GM23248 (cell line): ENCODE measurements around the gene ANGPTL5. TPM values are rescaled to one million over a fixed set of nuclear protein-coding genes. Genes with fewer than 3 reads are reported as not detected.

Experiments
- DNase-seq: peaks from one replicate; pipeline ENCODE4 v3.0.0-alpha.2; 2015
- H2AFZ ChIP-seq: fragments of 200-600 bp; sonication (generic); 2 replicates; pipeline ENCODE4 v1.6.1; 2016; ENCODE audit warnings: antibody characterized with exemption
- H3F3A ChIP-seq: fragments of 200-600 bp; sonication (generic); 2 replicates; pipeline ENCODE4 v1.6.1; 2016; ENCODE audit warnings: mild to moderate bottlenecking, antibody characterized with exemption, mixed run types; ENCODE audit not compliant: insufficient read depth
- H3K27ac ChIP-seq: fragments of 200-600 bp; sonication (generic); 2 replicates; pipeline ENCODE4 v1.5.1; 2016; ENCODE audit warnings: mild to moderate bottlenecking
- H3K27me3 ChIP-seq: fragments of 200-600 bp; sonication (generic); replicated peaks from 2 replicates; pipeline ENCODE4 v1.6.1; 2016; ENCODE audit warnings: mild to moderate bottlenecking; ENCODE audit not compliant: insufficient read depth
- H3K36me3 ChIP-seq: fragments of 200-600 bp; sonication (generic); 2 replicates; pipeline ENCODE4 v1.6.1; 2016; ENCODE audit warnings: low read depth, mild to moderate bottlenecking
- H3K4me1 ChIP-seq: fragments of 200-600 bp; sonication (generic); 2 replicates; pipeline ENCODE4 v1.6.1; 2016; ENCODE audit warnings: mild to moderate bottlenecking; ENCODE audit not compliant: insufficient read depth
- H3K4me2 ChIP-seq: fragments of 200-600 bp; sonication (generic); one replicate; pipeline ENCODE4 v1.6.1; 2016; ENCODE audit warnings: mild to moderate bottlenecking; ENCODE audit not compliant: unreplicated experiment
- H3K4me3 ChIP-seq: fragments of 200-600 bp; sonication (generic); 2 replicates; pipeline ENCODE4 v1.5.1; 2016; ENCODE audit warnings: mild to moderate bottlenecking
- H3K79me2 ChIP-seq: fragments of 200-600 bp; sonication (generic); 2 replicates; pipeline ENCODE4 v1.6.1; 2016; ENCODE audit warnings: mild to moderate bottlenecking; ENCODE audit not compliant: insufficient read depth
- H3K9ac ChIP-seq: fragments of 200-600 bp; sonication (generic); 2 replicates; pipeline ENCODE4 v1.6.1; 2016; ENCODE audit warnings: mild to moderate bottlenecking
- H3K9me2 ChIP-seq: fragments of 200-600 bp; sonication (generic); 2 replicates; pipeline ENCODE4 v1.6.1; 2016; ENCODE audit warnings: mixed run types, mild to moderate bottlenecking, moderate library complexity; ENCODE audit not compliant: insufficient read depth
- H3K9me3 ChIP-seq: fragments of 200-600 bp; sonication (generic); one replicate; pipeline ENCODE4 v1.6.1; 2017; ENCODE audit warnings: low read depth
- H4K20me1 ChIP-seq: fragments of 200-600 bp; sonication (generic); 2 replicates; pipeline ENCODE4 v1.6.0; 2016; ENCODE audit not compliant: insufficient read depth
- EZH2 ChIP-seq: fragments of 200-600 bp; sonication (generic); IDR thresholded peaks from 2 replicates; pipeline ENCODE4 v1.6.1; 2018; ENCODE audit warnings: antibody characterized with exemption, mild to moderate bottlenecking; ENCODE audit not compliant: insufficient read depth, poor library complexity, severe bottlenecking
- EZH2phosphoT487 ChIP-seq: fragments of 200-600 bp; sonication (generic); IDR thresholded peaks from 2 replicates; pipeline ENCODE4 v1.6.1; 2018; ENCODE audit warnings: antibody characterized with exemption, moderate library complexity, mild to moderate bottlenecking, low read depth; ENCODE audit not compliant: insufficient read depth
- WGBS, 2 experiments: methylation state at CpG; one replicate each; pipeline ENCODE4 v1.1.6; 2015 to 2017; ENCODE audit warnings: low lambda C conversion rate in 2 of 2, low coverage in 1 of 2; ENCODE audit errors: missing lambda C conversion rate in 2 of 2; 5-methylcytosine and 5-hydroxymethylcytosine counted together
- in situ Hi-C: fragments of 300-500 bp; cut with MboI; formaldehyde crosslinking; loops from 2 replicates; pipeline ENCODE4 v1.15.0; 2020
- polyA plus RNA-seq: library from polyadenylated mRNA; unstranded; fragments of >200 nt; fragmentation: Nextera tagmentation; extraction: Ambion mirVana; gene quantifications from 2 replicates; pipeline ENCODE4 v1.2.1, GENCODE V29; 2016
- total RNA-seq: library from RNA; depleted of rRNA; stranded (reverse); fragments of >200 nt; shearing (Covaris generic); gene quantifications from 2 replicates; pipeline ENCODE4 v1.2.3, GENCODE V29; 2014

ANGPTL5 gene
- total and polyA plus RNA-seq, 2 experiments from 2014 or later: 0.15 TPM; not detected in 1

DNA sequence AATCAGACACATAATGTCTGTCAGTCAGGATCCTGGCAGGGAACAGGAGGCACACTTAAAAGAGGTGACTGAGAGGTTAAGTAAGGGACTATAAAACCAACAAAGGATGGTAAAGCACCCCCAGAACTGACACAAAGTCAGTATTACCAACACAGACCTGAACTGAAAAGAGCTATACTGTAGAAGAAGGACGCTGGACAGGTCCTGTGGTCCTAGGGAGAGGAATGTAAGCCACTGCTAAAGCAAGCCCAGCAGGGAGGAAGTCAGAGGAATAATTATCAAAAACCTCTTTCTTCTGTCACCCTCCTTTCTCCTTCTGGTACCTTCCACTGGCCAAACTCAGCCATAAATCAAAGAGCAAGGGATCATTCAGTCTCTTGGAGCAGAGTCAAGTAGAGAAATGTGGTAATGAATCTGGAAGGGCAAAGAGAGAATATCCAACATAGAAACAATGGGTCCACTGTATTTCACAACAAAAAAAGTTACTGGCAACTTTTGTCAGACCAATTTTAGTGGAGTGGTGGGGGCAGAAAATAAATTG lies 33.4 kb upstream of the ANGPTL5 start:
- Histone ChIP-seq H3K9ac (no peak overlapping the region), H3K27ac (no peak overlapping the region), H3K36me3 (no peaks in the 10 kb centered on the region), H3K4me3 (no peak overlapping the region), H3F3A (no peaks in the 10 kb centered on the region), H3K9me3 (no peaks in the 10 kb centered on the region), H3K79me2 (no peaks in the 10 kb centered on the region), H3K9me2 (no peaks in the 10 kb centered on the region), H2AFZ (no peak overlapping the region), H3K27me3 (no peaks in the 10 kb centered on the region), H4K20me1 (no peaks in the 10 kb centered on the region), H3K4me1 (no peaks in the 10 kb centered on the region), H3K4me2 (no peak overlapping the region)
- in situ Hi-C loops: no loop called here
- TF ChIP-seq EZH2phosphoT487 (no peak), EZH2 (no peak)
- 64 to 65% methylated on average over 1 of the region's 1 CpG for WGBS, 2 experiments
- DNase-seq: no peak

- H3K36me3 ChIP-seq: no peaks in the 10 kb centered on the region
- H3K9me3 ChIP-seq: no peaks in the 10 kb centered on the region
- no peaks in the 10 kb centered on the region for H3K9me2 ChIP-seq
- no peak for TF ChIP-seq EZH2
- TF ChIP-seq EZH2phosphoT487: no peak
- no peak overlapping the region for H3K4me2 ChIP-seq
- no peaks in the 10 kb centered on the region for H3F3A ChIP-seq
- H4K20me1 ChIP-seq: no peaks in the 10 kb centered on the region
- no peak for DNase-seq
- in situ Hi-C loops: no loop called here
- H3K4me3 ChIP-seq: no peak overlapping the region
- H3K79me2 ChIP-seq: no peaks in the 10 kb centered on the region
- H3K27ac ChIP-seq: no peak overlapping the region
- no peak overlapping the region for H2AFZ ChIP-seq
- no peaks in the 10 kb centered on the region for H3K4me1 ChIP-seq
- 91% methylated on average over 4 of the region's 4 CpGs for WGBS, 2 experiments
- H3K27me3 ChIP-seq: no peaks in the 10 kb centered on the region
- no peak overlapping the region for H3K9ac ChIP-seq
Measured at GRCh38 chr11:101945448-101945847, 29.1 kb upstream of the ANGPTL5 start.

DNA sequence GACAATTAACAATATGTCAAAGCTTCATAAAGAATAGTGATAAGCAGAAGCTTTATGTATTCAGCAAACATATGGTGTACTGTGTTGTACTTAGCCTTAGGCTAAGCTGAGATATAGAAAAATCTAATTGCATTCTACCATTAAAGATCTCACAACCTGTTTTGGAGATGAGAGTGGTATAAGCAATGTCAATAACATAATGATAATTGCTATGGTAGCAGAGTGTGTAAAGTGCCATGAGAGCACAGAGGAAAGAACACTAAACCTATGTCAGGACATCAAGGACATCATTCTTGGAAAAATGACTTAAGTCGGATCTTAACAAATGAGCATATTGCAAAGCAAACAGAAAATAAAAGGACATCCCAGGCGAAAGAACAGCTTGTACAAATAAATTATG lies 28.6 kb upstream of the ANGPTL5 start:
- in situ Hi-C loops: no loop called here
- Histone ChIP-seq H3K9ac (no peak overlapping the region), H3K4me3 (no peak overlapping the region), H2AFZ (no peak overlapping the region), H3K4me1 (no peaks in the 10 kb centered on the region), H3K36me3 (no peaks in the 10 kb centered on the region), H3K9me3 (no peaks in the 10 kb centered on the region), H3K27me3 (no peaks in the 10 kb centered on the region), H3K79me2 (no peaks in the 10 kb centered on the region), H3K4me2 (no peak overlapping the region), H3K27ac (no peak overlapping the region), H3F3A (no peaks in the 10 kb centered on the region), H4K20me1 (no peaks in the 10 kb centered on the region), H3K9me2 (no peaks in the 10 kb centered on the region)
- no peak for TF ChIP-seq EZH2phosphoT487
- 76 to 85% methylated on average over 2 of the region's 2 CpGs for WGBS, 2 experiments
- no peak for DNase-seq

GRCh38 chr11:101940901-101941520 lies 24.7 kb upstream of the ANGPTL5 start:
- H3K79me2 ChIP-seq: no peaks in the 10 kb centered on the region
- no peaks in the 10 kb centered on the region for H3K9me2 ChIP-seq

More at GRCh38 chr11:101940901-101941520, 24.7 kb upstream of the ANGPTL5 start:
- Histone ChIP-seq H3K4me3 (no peak overlapping the region), H3K9ac (no peak overlapping the region), H3K4me2 (no peak overlapping the region), H3F3A (no peaks in the 10 kb centered on the region), H3K27ac (no peak overlapping the region), H2AFZ (no peak overlapping the region), H4K20me1 (no peaks in the 10 kb centered on the region), H3K9me3 (no peaks in the 10 kb centered on the region), H3K4me1 (no peaks in the 10 kb centered on the region), H3K27me3 (no peaks in the 10 kb centered on the region), H3K36me3 (no peaks in the 10 kb centered on the region)
- in situ Hi-C loops: no loop called here
- DNase-seq: no peak
- 64 to 66% methylated on average over 3 of the region's 3 CpGs for WGBS, 2 experiments
- no peak for TF ChIP-seq EZH2
- no peak for TF ChIP-seq EZH2phosphoT487
